Aorta (tissue), 5 donors: ENCODE data around the gene CPED1. TPM values are rescaled to one million over a fixed set of nuclear protein-coding genes. Genes with fewer than 3 reads are reported as not detected.

Experiments used
- ATAC-seq: fragments of 200-7000 bp; cut with Tn5 transposase; one replicate; pipeline ENCODE4 v1.9.1; 2022; ENCODE audit warnings: moderate library complexity; ENCODE audit not compliant: low FRiP score
- DNase-seq, 2 donors: peaks; one replicate each; pipeline ENCODE4 v3.0.0-alpha.2; 2020
- H3K27ac ChIP-seq, 2 donors: one replicate each; pipeline ENCODE4 v1.5.1; 2013; ENCODE audit warnings: low read length in 2 of 2, mild to moderate bottlenecking in 2 of 2, moderate library complexity in 2 of 2, control low read depth in 1 of 2, inconsistent platforms in 1 of 2, low read depth in 1 of 2
- H3K27me3 ChIP-seq, 2 donors: one replicate each; pipeline ENCODE4 v1.6.1; 2013; ENCODE audit warnings: control low read depth in 1 of 2, low read length in 1 of 2, mild to moderate bottlenecking in 1 of 2, moderate library complexity in 1 of 2; ENCODE audit not compliant: insufficient read depth in 2 of 2, control insufficient read depth in 1 of 2
- H3K36me3 ChIP-seq, 2 donors: one replicate each; pipeline ENCODE4 v1.6.1; 2013; ENCODE audit warnings: control low read depth in 1 of 2, low read length in 1 of 2, mild to moderate bottlenecking in 1 of 2; ENCODE audit not compliant: insufficient read depth in 2 of 2, control insufficient read depth in 1 of 2
- H3K4me1 ChIP-seq, 2 donors: one replicate each; pipeline ENCODE4 v1.6.1; 2013; ENCODE audit warnings: low read length in 2 of 2, control low read depth in 1 of 2, mild to moderate bottlenecking in 1 of 2, moderate library complexity in 1 of 2; ENCODE audit not compliant: insufficient read depth in 2 of 2, control insufficient read depth in 1 of 2
- H3K4me3 ChIP-seq, 2 donors: one replicate each; pipeline ENCODE4 v1.5.1; 2013; ENCODE audit warnings: low read length in 2 of 2, control low read depth in 1 of 2, mild to moderate bottlenecking in 1 of 2
- H3K9me3 ChIP-seq: one replicate; pipeline ENCODE4 v1.6.1; 2013; ENCODE audit warnings: mild to moderate bottlenecking, low read length; ENCODE audit not compliant: control insufficient read depth
- WGBS, 2 donors: extraction: QIAGEN DNeasy Blood & Tissue Kit; methylation state at CpG; one replicate each; pipeline ENCODE4 v1.1.7; 2013; 5-methylcytosine and 5-hydroxymethylcytosine counted together
- intact Hi-C, 2 donors: fragments of 100-400 bp; cut with DNase I; formaldehyde crosslinking; loops; one replicate each; pipeline versions ENCODE4 v1.14.2 to v1.15.0; 2022
- polyA plus RNA-seq, 2 donors: library from polyadenylated mRNA; stranded (reverse); fragments of 200-250 nt; gene quantifications; one replicate each; pipeline ENCODE4 v1.2.3, GENCODE V29; 2013
- total RNA-seq, 2 donors: library from RNA; stranded (reverse); fragmentation: NEBNext Ultra II Directional; extraction: Animal tissue kit (Norgen Biotek cat#: 25700); gene quantifications; one replicate each; pipeline ENCODE4 v1.2.1, GENCODE V29; 2021
- donor health status: healthy with polysubstance abuse.
- donor health status: Bipolar disorder and iron deficiency.
- donor health status: DM: no; HTN: no; CAD: no.
- donor health status: DM: no; HTN: no; CAD: no.
- donor health status: DM: yes; HTN: yes; CAD: no.

The CPED1 gene
- total and polyA plus RNA-seq, 4 donors: 35.3 to 201 (median 79.0) TPM

DNA sequence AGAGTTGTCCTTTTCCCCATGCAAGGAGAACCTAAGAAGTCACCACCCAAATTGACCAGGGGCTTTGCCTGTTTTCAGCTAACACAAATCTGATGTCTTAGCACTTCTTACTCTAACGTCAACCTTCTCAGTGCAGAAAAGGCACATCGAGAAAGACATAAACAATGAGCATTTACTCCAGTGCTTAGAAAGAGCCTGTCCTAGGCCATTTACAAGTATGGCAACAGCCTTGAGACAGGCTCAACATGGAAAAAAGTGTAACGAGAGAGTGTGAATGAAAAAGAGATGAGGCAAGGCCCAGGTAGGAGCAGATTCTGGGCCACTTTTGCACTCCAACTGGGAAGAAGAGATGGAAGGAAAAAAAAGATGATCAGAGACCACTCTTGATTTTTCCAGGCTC, 54.4 kb downstream of the CPED1 start:
- Histone ChIP-seq H3K36me3 (no peaks in the 10 kb centered on the region), H3K4me1 (peaks cover 2 to 5% of the 10 kb centered on the region in 2 donors), H3K27ac (no peak overlapping the region), H3K27me3 (no peaks in the 10 kb centered on the region), H3K9me3 (no peaks in the 10 kb centered on the region), H3K4me3 (no peak overlapping the region)
- intact Hi-C loops: loop anchor here in 1 of 2 donors (5.0 kb wide), 1 partner anchor 36 kb away; no protein-coding TSS in a partner anchor
- ATAC-seq (no peak), DNase-seq (no peak)
- 96 to 97% methylated on average over 3 of the region's 3 CpGs for WGBS, 2 donors

DNA sequence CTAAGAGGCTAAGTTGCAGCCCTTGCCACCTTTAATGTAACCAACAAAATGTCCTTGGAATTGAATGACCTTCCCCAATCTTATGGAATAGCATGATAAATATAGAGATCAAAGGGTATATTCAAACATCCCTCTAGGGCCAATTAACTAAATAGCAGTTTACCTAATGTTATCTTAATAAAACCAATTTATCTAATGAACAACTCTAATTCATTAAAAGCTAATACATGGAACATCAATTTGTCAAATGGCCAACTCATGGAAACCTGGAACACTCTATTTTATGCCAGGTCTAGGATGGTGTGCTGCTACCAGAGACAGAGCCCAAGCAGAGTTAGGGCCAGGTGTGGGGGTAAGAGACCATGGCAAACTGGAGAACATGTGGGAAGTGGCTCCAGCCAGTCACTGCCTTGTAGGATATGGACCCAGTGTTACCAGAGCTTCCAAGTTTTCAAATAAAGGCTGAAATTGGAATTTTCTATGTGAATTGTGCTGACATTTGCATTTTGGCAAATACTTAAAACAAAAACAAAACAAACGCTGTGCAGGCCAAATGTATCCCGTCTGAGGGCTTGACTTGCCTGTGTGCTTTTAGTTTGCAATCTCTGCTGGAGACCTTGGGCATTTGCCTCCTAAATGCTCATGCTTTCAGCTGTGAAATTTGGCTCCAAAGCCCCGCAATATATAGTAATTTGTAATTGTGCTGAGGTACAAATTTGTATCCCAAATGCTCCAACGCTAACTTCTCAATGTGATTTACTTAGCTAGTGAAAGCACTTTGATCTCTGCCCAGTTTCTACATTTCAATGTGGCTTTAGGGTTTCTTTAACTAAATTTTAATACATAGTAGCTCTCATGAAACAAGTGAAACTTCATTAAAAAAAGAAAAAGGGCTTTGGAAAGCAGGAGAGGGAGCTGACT, 55.1 kb downstream of the CPED1 start:
- ATAC-seq: no peak
- Histone ChIP-seq H3K27ac (no peak overlapping the region), H3K27me3 (no peaks in the 10 kb centered on the region), H3K9me3 (no peaks in the 10 kb centered on the region), H3K4me3 (no peak overlapping the region), H3K4me1 (peaks cover 2 to 5% of the 10 kb centered on the region in 2 donors), H3K36me3 (no peaks in the 10 kb centered on the region)
- WGBS, 2 donors: 85% methylated on average over 4 of the region's 4 CpGs
- no peak for DNase-seq
- intact Hi-C loops: loop anchor here in 1 of 2 donors (5.0 kb wide), 1 partner anchor 36 kb away; no protein-coding TSS in a partner anchor

DNA sequence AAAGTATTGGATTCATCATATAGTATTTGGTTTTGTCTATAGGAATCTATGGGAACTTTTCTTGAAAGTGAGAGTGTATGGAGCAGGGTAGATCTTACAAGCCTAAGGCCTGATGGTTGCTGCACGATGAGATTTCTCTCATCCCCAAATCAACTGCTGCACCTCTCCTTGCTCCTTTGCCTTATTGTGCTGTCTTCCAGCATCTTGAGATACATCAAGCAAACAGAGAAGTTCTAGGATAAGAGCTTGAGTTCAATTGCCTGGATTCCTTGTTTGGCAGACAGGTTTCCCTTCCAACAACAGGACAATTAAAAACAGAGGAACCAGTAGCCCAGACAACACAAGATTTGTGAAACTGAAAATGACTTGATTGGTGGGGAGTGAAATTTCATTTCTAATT, 56.6 kb downstream of the CPED1 start:
- ATAC-seq (no peak), DNase-seq (no peak)
- H3K36me3 ChIP-seq: no peaks in the 10 kb centered on the region
- peaks cover 2% of the 10 kb centered on the region in 2 donors for H3K4me1 ChIP-seq
- intact Hi-C loops: no loop called here
- H3K27ac ChIP-seq: no peak overlapping the region
- WGBS, 2 donors: 31 to 42% methylated on average over 1 of the region's 1 CpG
- H3K4me3 ChIP-seq: peak overlapping the region in 1 of 2 donors; percentile 6
- H3K9me3 ChIP-seq: no peaks in the 10 kb centered on the region
- no peaks in the 10 kb centered on the region for H3K27me3 ChIP-seq

DNA sequence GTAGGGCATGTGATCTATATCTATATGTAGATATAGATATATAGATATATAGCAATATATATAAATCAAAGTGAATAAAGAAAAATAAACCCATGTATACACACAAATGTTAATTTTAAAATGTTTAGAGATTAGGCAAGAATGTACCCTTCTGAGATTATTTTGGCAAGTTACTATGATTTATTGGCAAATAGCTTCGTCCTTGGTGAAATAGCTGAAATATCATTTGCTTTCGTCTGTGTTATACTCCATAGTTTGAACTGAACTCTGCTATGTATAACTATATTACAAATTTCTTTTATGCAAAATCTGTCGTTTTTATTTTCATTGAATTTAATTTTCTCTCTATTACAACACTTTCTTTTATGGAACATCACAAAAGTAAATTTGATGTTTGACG, 57.5 kb downstream of the CPED1 start:
- no peaks in the 10 kb centered on the region for H3K36me3 ChIP-seq
- ATAC-seq (no peak), DNase-seq (no peak)
- H3K27ac ChIP-seq: no peak overlapping the region
- no peak overlapping the region for H3K4me3 ChIP-seq
- peaks cover 2 to 5% of the 10 kb centered on the region in 2 donors for H3K4me1 ChIP-seq
- intact Hi-C loops: no loop called here
- 16 to 18% methylated on average over 4 of the region's 4 CpGs for WGBS, 2 donors
- H3K27me3 ChIP-seq: no peaks in the 10 kb centered on the region
- no peaks in the 10 kb centered on the region for H3K9me3 ChIP-seq

DNA sequence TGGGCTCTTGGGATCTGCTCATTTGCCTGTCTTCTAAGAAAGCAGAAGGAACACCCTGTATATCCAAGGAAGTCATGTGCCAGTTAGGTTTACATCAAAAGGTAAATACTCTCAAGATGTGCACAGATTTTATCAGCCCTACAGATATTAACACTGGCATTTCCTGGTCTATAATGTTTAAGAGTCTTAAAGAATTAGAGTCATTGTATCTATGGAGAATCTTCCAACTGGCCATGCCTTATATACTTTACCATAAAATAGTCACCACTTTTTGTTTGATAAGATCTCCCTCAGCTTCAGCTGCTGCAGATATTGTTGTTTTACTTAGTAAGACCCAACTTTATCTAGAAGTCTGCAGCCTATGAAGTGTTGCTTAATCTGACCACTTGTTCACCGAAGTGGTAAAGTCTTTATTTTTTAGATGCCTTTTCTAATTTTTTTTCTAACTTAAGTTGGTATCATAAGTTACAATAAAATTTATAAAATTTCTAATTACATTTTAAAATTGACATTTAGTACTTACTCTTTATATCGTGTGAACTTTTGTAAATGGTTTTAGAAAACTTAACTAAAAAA, 58.5 kb downstream of the CPED1 start:
- no peak overlapping the region for H3K27ac ChIP-seq
- H3K27me3 ChIP-seq: no peaks in the 10 kb centered on the region
- ATAC-seq (no peak), DNase-seq (no peak)
- 83 to 89% methylated on average over 2 of the region's 2 CpGs for WGBS, 2 donors
- H3K4me1 ChIP-seq: peaks cover 0 to 5% of the 10 kb centered on the region in 2 donors
- H3K36me3 ChIP-seq: no peaks in the 10 kb centered on the region
- H3K9me3 ChIP-seq: no peaks in the 10 kb centered on the region
- intact Hi-C loops: no loop called here
- no peak overlapping the region for H3K4me3 ChIP-seq

DNA sequence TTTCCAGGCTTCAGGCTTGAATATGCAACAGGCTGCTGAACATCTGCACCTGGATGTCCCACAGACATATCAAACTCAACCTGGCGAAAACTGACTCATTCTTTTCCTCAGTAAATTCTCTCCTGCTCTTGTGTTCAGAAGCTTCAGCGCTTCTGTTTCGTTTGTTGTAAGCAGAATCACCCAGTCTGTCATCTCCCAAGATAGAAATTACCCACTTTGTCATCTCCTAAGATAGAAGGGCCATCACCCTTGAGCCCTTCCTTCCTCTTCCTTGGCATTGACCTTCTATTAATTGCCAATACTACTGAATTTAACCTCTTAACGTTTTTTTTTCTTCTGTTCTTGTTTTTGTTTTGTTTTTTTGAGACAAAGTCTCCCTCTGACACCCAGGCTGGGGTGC, 59.7 kb downstream of the CPED1 start:
- no peak overlapping the region for H3K27ac ChIP-seq
- intact Hi-C loops: no loop called here
- H3K4me3 ChIP-seq: no peak overlapping the region
- no peak for ATAC-seq
- H3K27me3 ChIP-seq: no peaks in the 10 kb centered on the region
- no peaks in the 10 kb centered on the region for H3K36me3 ChIP-seq
- no peak for DNase-seq
- peaks cover 0 to 5% of the 10 kb centered on the region in 2 donors for H3K4me1 ChIP-seq
- H3K9me3 ChIP-seq: no peaks in the 10 kb centered on the region
- WGBS, 2 donors: 72 to 73% methylated on average over 4 of the region's 4 CpGs

DNA sequence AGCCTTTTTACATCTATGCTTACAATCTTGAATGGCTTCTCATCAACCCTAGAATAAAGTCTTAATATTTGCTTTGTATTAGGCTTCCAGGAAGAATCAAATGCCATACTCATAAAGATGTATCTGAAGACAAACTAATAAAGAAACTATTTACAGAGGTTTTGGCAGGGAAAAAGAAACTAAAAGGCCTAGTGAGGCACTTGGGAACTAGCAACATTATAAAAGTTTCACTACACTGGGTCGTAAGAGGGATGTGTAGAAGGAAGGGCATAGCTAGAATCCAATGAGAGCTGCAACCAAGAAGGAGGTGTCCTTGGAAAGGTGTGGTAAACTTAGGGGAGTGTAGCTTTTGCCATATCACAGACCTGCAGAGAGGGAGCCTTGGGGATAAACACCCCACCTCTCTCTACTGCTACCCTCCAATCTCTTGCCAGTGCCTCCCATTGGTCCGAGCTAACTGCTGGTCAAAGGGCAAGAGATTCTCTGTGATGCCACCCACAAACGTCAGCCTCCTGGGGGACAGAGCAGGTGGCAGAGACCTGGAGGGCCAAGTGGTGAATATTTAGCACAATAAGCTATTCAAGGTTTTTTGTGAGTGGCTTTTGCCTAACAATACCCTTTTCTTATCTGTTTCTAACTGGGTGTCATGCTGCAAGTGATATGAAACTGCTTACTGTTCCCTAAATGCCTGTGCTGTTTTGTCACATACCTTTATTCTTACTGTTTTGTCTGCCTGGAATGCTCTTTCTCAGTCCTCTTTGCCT, 60.7 kb downstream of the CPED1 start:
- ATAC-seq (no peak), DNase-seq (no peak)
- Histone ChIP-seq H3K27ac (peak overlapping the region in 1 of 2 donors; percentile 18), H3K4me3 (no peak overlapping the region), H3K27me3 (no peaks in the 10 kb centered on the region), H3K36me3 (no peaks in the 10 kb centered on the region), H3K9me3 (no peaks in the 10 kb centered on the region), H3K4me1 (peaks cover 0 to 2% of the 10 kb centered on the region in 2 donors)
- WGBS, 2 donors: 80 to 86% methylated on average over 3 of the region's 3 CpGs
- intact Hi-C loops: no loop called here

DNA sequence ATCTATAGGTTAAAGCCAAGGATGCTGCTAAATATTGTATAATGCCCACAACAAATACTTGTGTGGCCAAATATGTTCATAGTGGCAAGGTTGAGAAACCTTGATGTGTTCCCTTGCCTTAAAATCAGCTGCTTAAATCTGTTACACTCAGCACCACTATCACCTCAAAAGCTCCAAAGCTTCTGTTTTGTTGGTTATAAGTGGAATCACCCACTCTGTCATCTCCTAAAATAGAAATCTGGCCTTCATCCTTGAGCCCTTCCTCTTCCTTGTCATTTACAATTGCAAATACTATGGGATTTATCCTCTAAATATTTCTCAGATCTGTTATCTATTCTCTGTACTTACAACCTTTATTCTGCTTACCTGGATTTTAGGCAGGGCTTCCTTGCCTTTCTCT, 61.4 kb downstream of the CPED1 start:
- ATAC-seq (no peak), DNase-seq (no peak)
- Histone ChIP-seq H3K9me3 (no peaks in the 10 kb centered on the region), H3K27ac (peak overlapping the region in 1 of 2 donors; percentile 18), H3K4me3 (no peak overlapping the region), H3K27me3 (no peaks in the 10 kb centered on the region), H3K36me3 (no peaks in the 10 kb centered on the region), H3K4me1 (peaks cover 0 to 2% of the 10 kb centered on the region in 2 donors)
- intact Hi-C loops: no loop called here
